ENCODE measurements around the gene KLHL29. TPM values are rescaled to one million over a fixed set of nuclear protein-coding genes. Genes with fewer than 3 reads are reported as not detected.
A peak's percentile ranks its signal among the peaks of the same experiment; 100 is the strongest.

KLHL29 gene
- total and polyA plus RNA-seq, 2 of the 13 experiments (the other 11 are each of a cell fraction or from before 2014, with no cell fraction given): 0.01 TPM; not detected in 1

DNA sequence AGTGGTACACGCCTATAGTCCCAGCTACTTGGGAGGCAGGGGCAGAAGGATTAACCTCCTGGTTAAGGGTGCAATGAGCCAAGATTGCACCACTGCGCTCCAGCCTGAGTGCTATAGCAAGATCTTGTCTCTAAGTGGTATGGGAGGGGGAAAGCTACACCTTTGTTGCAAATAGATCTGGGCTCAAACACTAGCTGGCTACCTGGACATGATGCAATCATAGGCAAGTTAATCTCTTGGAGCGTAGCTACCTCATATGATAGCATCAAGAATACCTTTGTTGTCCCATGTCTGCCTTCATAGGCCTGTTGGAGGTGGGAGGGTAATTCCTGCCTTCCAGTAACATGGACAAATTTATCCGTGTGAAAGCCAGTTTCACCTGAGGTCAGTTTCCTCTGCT, 15.7 kb downstream of the KLHL29 start:
- Histone ChIP-seq H3K36me3 (replicated peaks in 1 of 2; ENCODE audit: control insufficient read depth in 1 of 2, insufficient read depth in 2 of 2, low read length in 2 of 2) (no peaks in the 10 kb centered on the region), H3K27ac (ENCODE audit: extremely low read length, insufficient read depth, low read length) (no peak overlapping the region), H3K4me1 (ENCODE audit: insufficient read depth, low read length) (no peaks in the 10 kb centered on the region), H4K20me1 (ENCODE audit: insufficient read depth, low read length) (no peaks in the 10 kb centered on the region), H3K79me2 (ENCODE audit: insufficient read depth, low read length) (no peaks in the 10 kb centered on the region), H3K9me3 (ENCODE audit: low read length) (no peaks in the 10 kb centered on the region), H3K4me2 (ENCODE audit: low read depth, low read length) (no peak overlapping the region), H3K4me3 (replicated peaks in 1 of 3; ENCODE audit: insufficient read depth in 1 of 3, low read depth in 2 of 3, low read length in 3 of 3) (no peak overlapping the region), H3K27me3 (ENCODE audit: control insufficient read depth in 1 of 2, insufficient read depth in 2 of 2, low read length in 2 of 2) (peaks cover 0 to 10% of the 10 kb centered on the region in 2 experiments; a peak in 1 of 5 replicates), H2AFZ (ENCODE audit: low read length) (no peak overlapping the region), H3K9ac (ENCODE audit: insufficient read depth, low read depth, low read length) (no peak overlapping the region)
- 41% methylated on average over 4 of the region's 4 CpGs for WGBS (ENCODE audit: low lambda C conversion rate)
- in situ Hi-C loops (cut with HindIII; ENCODE audit: extremely low pct_ligation_motif_present, low pct_unique_long_range_greater_than_20kb) (no loop called here), intact Hi-C loops (cut with micrococcal nuclease; ENCODE audit: unreplicated experiment) (no loop called here)
- FAIRE-seq: no peak
- ChIA-PET POLR2A (no interaction called here), CTCF (ENCODE audit: low intra/inter-chr PET ratio, low total read pairs) (no interaction called here)
- TF ChIP-seq ZFY (CRISPR knock-in tag; IDR thresholded peaks at IDR 0.05) (no peak), CEBPB (IDR thresholded peaks at IDR 0.05; ENCODE audit: borderline replicate concordance, low read depth, low read length) (0 out of 2 replicates have a peak, but pooled peaks have one; percentile 41)
- ATAC-seq: no peak
- DNase-seq (ENCODE audit: low spot score): no peak
- BruUV-seq (replicated peaks): no TSS peak

DNA sequence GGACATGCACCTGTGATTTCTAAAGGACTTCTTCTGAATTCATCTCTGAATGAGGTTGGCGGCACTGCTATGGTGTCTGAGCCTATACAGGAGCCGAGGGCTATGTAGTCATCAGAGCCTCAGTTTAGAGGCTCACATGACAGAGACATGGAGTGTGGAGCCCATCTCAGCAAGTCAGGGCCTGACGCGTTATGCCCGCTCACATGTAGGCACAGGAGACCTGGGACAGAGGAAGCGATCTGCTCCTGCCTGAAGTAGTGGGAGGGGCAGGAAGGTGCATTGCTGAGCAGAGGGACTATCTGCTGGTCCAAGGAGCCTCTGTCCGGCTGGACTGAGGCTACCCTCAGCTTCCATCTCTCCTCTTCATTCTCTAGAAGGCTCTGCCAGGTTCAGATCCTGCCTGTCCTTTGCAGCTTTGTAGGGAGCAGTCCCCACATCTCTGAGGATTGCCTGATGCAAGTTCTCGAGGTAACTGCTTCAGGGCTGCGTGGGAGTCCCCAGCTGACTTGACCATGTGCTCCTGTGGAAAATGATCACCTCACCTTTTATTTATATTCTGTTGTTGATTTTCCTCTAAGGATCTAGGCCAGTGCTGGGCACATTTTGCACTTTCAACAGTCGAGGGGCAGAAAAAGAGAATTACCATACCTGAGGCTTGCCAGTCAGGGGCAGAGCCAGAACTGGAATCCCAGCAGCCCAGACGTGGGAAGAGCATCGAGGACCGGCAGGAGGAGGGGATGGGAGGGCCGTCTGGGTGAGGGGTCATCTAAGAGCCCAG, 16.6 kb downstream of the KLHL29 start:
- no peak for FAIRE-seq
- TF ChIP-seq TOE1 (CRISPR knock-in tag; IDR thresholded peaks at IDR 0.05): no peak
- no peak for TF ChIP-seq SMAD1 (CRISPR knock-in tag; IDR thresholded peaks at IDR 0.05; ENCODE audit: borderline replicate concordance, low read depth)
- no peak for TF ChIP-seq ZNF143 (CRISPR knock-in tag; IDR thresholded peaks at IDR 0.05)
- TF ChIP-seq NR2F6 (IDR thresholded peaks at IDR 0.05): no peak
- TF ChIP-seq NR2F6 (CRISPR knock-in tag; IDR thresholded peaks at IDR 0.05): no peak
- TF ChIP-seq, protein P1, sequence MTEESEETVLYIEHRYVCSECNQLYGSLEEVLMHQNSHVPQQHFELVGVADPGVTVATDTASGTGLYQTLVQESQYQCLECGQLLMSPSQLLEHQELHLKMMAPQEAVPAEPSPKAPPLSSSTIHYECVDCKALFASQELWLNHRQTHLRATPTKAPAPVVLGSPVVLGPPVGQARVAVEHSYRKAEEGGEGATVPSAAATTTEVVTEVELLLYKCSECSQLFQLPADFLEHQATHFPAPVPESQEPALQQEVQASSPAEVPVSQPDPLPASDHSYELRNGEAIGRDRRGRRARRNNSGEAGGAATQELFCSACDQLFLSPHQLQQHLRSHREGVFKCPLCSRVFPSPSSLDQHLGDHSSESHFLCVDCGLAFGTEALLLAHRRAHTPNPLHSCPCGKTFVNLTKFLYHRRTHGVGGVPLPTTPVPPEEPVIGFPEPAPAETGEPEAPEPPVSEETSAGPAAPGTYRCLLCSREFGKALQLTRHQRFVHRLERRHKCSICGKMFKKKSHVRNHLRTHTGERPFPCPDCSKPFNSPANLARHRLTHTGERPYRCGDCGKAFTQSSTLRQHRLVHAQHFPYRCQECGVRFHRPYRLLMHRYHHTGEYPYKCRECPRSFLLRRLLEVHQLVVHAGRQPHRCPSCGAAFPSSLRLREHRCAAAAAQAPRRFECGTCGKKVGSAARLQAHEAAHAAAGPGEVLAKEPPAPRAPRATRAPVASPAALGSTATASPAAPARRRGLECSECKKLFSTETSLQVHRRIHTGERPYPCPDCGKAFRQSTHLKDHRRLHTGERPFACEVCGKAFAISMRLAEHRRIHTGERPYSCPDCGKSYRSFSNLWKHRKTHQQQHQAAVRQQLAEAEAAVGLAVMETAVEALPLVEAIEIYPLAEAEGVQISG (CRISPR knock-in tag; IDR thresholded peaks at IDR 0.05): no peak
- TF ChIP-seq ZNF746 (CRISPR knock-in tag; IDR thresholded peaks at IDR 0.05): no peak
- no peak for TF ChIP-seq TSC22D2 (CRISPR knock-in tag; IDR thresholded peaks at IDR 0.05; ENCODE audit: borderline replicate concordance)
- no peak for TF ChIP-seq RAD51 (IDR thresholded peaks at IDR 0.05; ENCODE audit: borderline replicate concordance)
- TF ChIP-seq MIXL1 (CRISPR knock-in tag; IDR thresholded peaks at IDR 0.05): no peak
- TF ChIP-seq ZNF234 (CRISPR knock-in tag; conservative IDR thresholded peaks at IDR 0.05): no peak
- no peak for TF ChIP-seq ZNF383 (CRISPR knock-in tag; IDR thresholded peaks at IDR 0.05; ENCODE audit: borderline replicate concordance)
- TF ChIP-seq, protein P2, sequence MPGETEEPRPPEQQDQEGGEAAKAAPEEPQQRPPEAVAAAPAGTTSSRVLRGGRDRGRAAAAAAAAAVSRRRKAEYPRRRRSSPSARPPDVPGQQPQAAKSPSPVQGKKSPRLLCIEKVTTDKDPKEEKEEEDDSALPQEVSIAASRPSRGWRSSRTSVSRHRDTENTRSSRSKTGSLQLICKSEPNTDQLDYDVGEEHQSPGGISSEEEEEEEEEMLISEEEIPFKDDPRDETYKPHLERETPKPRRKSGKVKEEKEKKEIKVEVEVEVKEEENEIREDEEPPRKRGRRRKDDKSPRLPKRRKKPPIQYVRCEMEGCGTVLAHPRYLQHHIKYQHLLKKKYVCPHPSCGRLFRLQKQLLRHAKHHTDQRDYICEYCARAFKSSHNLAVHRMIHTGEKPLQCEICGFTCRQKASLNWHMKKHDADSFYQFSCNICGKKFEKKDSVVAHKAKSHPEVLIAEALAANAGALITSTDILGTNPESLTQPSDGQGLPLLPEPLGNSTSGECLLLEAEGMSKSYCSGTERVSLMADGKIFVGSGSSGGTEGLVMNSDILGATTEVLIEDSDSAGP (CRISPR knock-in tag; IDR thresholded peaks at IDR 0.05; ENCODE audit: borderline replicate concordance): no peak

More for the DNA sequence above, 16.6 kb downstream of the KLHL29 start:
- ChIA-PET CTCF (ENCODE audit: low intra/inter-chr PET ratio, low total read pairs) (no interaction called here), POLR2A (no interaction called here)
- H2AFZ ChIP-seq (ENCODE audit: low read length): no peak overlapping the region
- 38% methylated on average over 14 of the region's 14 CpGs for WGBS (ENCODE audit: low lambda C conversion rate)
- no peak overlapping the region for H3K9ac ChIP-seq (ENCODE audit: insufficient read depth, low read depth, low read length)
- no peaks in the 10 kb centered on the region for H4K20me1 ChIP-seq (ENCODE audit: insufficient read depth, low read length)
- intact Hi-C loops (cut with micrococcal nuclease; ENCODE audit: unreplicated experiment): no loop called here
- no TSS peak for BruUV-seq (replicated peaks)
- no peak overlapping the region for H3K4me3 ChIP-seq (replicated peaks in 1 of 3; ENCODE audit: insufficient read depth in 1 of 3, low read depth in 2 of 3, low read length in 3 of 3)
- H3K27ac ChIP-seq (ENCODE audit: extremely low read length, insufficient read depth, low read length): no peak overlapping the region
- H3K4me2 ChIP-seq (ENCODE audit: low read depth, low read length): no peak overlapping the region
- no peak for ATAC-seq
- no peak for DNase-seq (ENCODE audit: low spot score)
- H3K79me2 ChIP-seq (ENCODE audit: insufficient read depth, low read length): no peaks in the 10 kb centered on the region
- in situ Hi-C loops (cut with HindIII; ENCODE audit: extremely low pct_ligation_motif_present, low pct_unique_long_range_greater_than_20kb): no loop called here
- H3K36me3 ChIP-seq (replicated peaks in 1 of 2; ENCODE audit: control insufficient read depth in 1 of 2, insufficient read depth in 2 of 2, low read length in 2 of 2): no peaks in the 10 kb centered on the region
- H3K9me3 ChIP-seq (ENCODE audit: low read length): no peaks in the 10 kb centered on the region
- peaks cover 0 to 3% of the 10 kb centered on the region in 2 experiments; a peak in 1 of 5 replicates for H3K27me3 ChIP-seq (ENCODE audit: control insufficient read depth in 1 of 2, insufficient read depth in 2 of 2, low read length in 2 of 2)
- H3K4me1 ChIP-seq (ENCODE audit: insufficient read depth, low read length): no peaks in the 10 kb centered on the region

Measured in HepG2 (cell line).